LNCaP clone FGC (cell line): ENCODE measurements around the gene S100A7.

Experiments used
- DNase-seq: peaks from one replicate; pipeline ENCODE4 v3.0.0-alpha.2; 2011; ENCODE audit warnings: low read depth
- H3K4me3 ChIP-seq: 2 replicates; pipeline ENCODE4 v1.5.1; 2011; ENCODE audit warnings: mild to moderate bottlenecking, low read depth, low read length, control low read depth
- TF ChIP-seq, protein P1 (sequence below): IDR thresholded peaks from 2 replicates; pipeline ENCODE4 v1.5.1; 2012; ENCODE audit warnings: mild to moderate bottlenecking; ENCODE audit not compliant: control insufficient read depth, insufficient read depth; ENCODE audit errors: extremely low read depth

S100A7 gene

DNA sequence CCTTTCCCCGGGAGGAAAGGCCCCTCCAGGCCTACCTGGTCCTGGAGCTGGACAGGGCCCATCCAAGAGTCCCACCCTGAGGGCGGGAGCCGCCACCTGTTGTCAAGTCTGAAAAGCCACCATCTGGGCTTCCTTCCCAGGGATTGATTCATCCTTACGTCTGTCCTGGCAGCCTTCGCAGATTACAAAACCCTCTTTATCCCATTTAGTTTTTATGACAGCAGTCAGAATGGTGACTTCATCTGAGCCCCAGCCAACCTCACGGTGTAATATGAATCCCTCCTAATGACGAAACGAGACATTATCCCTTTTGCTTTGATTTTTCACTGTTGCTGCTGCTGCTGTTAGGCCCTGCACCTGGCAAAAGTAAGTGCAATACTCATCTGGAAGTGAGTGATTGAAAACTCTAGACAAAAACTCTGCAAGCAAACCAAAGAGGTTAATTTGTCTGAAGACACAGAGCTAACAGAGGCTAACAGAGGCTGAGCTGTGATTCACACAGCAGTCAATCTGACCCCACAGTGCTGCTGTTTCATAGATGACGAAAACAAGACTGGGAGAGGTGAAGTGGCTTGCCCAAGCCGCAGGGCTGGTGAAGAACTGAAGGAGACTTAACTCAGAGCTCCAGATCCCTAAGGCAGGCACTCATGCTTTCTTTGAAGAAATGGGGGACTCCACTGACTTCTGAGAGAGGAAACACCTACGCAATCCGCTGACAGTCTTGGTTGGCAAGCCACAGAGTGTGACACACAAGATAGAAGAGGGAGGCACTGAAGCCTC is 30.0 kb upstream of the S100A7 start:
- peak; percentile 77 for DNase-seq
- no peak overlapping the region for H3K4me3 ChIP-seq
- TF ChIP-seq, protein P1, sequence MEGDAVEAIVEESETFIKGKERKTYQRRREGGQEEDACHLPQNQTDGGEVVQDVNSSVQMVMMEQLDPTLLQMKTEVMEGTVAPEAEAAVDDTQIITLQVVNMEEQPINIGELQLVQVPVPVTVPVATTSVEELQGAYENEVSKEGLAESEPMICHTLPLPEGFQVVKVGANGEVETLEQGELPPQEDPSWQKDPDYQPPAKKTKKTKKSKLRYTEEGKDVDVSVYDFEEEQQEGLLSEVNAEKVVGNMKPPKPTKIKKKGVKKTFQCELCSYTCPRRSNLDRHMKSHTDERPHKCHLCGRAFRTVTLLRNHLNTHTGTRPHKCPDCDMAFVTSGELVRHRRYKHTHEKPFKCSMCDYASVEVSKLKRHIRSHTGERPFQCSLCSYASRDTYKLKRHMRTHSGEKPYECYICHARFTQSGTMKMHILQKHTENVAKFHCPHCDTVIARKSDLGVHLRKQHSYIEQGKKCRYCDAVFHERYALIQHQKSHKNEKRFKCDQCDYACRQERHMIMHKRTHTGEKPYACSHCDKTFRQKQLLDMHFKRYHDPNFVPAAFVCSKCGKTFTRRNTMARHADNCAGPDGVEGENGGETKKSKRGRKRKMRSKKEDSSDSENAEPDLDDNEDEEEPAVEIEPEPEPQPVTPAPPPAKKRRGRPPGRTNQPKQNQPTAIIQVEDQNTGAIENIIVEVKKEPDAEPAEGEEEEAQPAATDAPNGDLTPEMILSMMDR: no peak

DNA sequence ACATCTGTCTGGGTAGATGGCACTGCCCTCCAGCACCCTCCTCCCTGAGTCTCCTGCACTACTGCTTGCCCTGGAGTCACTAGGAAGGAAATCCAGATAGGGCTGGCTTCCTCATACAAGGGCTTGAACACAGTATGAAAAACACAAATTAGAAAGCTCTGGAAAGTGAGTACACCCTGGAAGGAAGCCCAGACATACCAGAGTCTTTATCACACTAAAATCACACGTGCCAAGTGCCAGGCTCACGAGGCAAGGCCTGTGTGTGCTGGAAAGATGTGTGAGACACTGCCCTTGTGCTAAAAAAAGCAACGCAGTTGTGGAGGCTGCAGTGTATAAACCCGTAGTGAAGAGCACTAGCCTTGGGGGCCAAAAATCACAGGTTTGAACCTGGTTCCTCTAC is 28.3 kb upstream of the S100A7 start:
- no peak for DNase-seq
- H3K4me3 ChIP-seq: no peak overlapping the region
- TF ChIP-seq, protein P1: no peak

DNA sequence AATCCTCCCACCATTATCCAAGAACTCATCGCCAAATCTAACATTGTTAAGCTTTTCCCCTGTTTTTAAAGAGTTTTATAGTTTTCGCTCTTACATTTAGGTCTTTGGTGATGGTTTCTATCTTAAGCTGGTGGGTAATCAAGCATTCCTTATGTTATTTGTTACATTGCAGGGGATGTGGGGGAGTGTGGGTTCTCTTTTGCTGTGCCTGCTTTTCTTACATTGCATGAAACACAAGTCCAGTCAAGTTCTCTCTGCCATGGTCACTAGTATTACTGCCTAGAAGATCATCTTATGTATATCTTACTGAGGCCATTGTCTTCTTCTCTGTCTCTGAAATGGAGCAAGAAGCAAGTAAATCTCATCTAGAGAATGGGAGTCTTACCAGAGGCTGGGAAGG is 27.3 kb upstream of the S100A7 start:
- H3K4me3 ChIP-seq: no peak overlapping the region
- TF ChIP-seq, protein P1: no peak
- no peak for DNase-seq

DNA sequence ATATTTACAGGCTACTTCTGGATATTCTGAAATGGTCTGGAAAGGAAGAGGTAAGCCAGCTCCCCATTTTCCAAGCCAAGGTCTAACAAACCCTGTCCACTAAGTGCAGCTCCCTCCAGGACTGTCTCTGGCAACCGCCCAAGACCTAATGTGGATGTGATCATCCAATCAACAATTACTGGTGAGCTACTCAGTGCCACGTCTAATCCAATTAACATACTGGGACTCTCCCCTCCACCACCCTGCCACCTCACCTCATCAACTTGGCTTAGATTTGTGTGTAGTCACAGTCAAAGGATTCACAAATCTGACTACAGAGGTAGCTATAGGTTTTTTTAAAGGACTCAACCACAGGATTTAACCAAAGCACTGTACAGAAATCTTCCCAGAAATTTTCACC is 25.4 kb upstream of the S100A7 start:
- no peak for DNase-seq
- TF ChIP-seq, protein P1: no peak
- no peak overlapping the region for H3K4me3 ChIP-seq

DNA sequence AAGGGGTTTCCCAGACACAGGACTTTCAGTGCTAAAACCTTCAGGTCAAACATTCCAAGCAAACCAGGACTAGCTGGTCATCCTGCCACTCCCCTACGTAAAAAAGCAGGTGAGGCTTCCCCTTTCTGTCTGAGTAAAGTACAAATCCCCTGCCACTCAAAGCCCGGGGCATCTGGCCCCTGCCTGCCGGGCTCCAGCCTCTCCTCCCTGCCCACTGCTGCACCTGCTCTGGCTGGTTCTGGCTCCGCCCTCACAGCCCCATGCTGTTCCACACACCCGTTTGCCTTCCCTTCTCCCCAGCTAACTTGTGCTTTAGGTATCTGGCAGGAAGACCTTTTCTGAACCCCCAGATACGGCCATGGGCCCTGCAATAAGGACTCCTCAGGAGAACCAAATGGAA is 23.3 kb upstream of the S100A7 start:
- no peak overlapping the region for H3K4me3 ChIP-seq
- DNase-seq: no peak
- TF ChIP-seq, protein P1: no peak

DNA sequence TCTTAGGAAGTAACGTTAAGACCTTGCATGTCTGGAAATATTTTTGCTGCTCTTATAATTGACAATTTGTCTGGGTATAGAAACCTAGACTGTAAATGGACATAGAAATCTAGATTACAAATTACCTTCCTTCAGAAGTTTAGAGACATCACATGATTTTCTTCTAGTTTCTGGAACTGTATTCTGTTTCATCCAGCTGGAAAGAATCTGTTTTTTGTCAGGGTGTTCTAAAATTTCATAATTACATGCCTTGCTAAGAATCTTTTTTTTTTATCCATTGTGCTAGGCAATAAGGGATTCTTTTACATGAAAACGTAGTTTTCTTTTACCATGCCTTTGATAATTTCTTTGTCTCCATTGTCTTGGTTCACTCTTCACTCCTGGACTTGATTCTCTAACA is 20.7 kb upstream of the S100A7 start:
- no peak for DNase-seq
- TF ChIP-seq, protein P1: no peak
- no peak overlapping the region for H3K4me3 ChIP-seq

DNA sequence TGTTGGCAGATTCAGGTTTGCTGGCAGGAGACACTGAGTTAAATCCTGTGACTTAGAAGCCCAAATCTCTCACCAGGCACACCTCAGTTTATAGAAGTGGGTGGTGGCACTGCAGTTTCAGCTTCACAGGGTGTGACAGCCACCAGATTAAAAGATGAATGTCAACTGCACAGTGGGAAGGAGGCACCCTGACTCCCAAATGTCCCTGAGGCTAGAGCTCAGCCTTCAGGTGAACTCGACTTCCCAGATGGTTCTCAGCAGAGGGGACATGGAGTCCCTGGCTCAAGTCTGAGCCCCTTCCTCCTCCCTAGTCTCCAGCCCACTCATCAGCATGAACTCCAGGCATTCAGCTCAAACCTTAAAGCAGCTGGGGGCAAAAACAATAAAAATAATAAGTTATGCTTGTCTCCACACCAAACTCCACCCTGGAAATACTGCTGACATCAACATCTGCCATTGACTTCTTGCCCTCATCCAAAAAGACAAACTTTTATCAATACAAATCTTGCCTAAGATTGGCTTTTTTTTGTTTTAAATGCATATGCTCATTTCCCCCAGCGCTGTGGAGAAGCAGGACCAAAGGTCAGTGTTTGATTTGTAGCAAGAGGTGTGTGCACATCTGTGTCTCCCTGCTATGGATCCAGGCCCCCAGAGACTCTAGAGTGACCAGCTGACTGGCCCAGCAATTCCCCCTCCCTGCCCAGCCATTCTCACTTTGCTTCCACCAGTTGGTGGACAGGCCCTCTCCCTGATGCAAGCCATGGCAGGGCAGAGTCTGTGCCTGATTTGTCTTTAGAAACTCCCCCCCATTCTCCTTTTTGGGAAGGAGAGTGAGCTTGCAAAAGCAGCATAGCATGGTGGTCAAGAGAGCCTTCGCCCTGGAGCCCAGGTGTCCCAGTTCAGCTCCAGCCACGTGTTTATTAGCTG is 18.5 kb upstream of the S100A7 start:
- TF ChIP-seq, protein P1: no peak
- H3K4me3 ChIP-seq: no peak overlapping the region
- DNase-seq: no peak
